ENCODE measurements around the gene LEP. TPM values are rescaled to one million over a fixed set of nuclear protein-coding genes. Genes with fewer than 3 reads are reported as not detected.
A peak's percentile ranks its signal among the peaks of the same experiment; 100 is the strongest.

LEP gene
- total and polyA plus RNA-seq, 9 of the 15 experiments (the other 6 are each of a cell fraction or from before 2014, with no cell fraction given), result not detected

- 0 out of 4 replicates have a peak, but pooled peaks of 1 of the 2 experiments have one; percentile 49 for TF ChIP-seq UBTF (IDR thresholded peaks at IDR 0.05; ENCODE audit: borderline replicate concordance in 1 of 2, low read depth in 2 of 2, low read length in 2 of 2)
- TF ChIP-seq JUNB (CRISPR knock-in tag; conservative IDR thresholded peaks at IDR 0.05), result peak; percentile 13; the same call in 1 of the 2 replicates
- TF ChIP-seq E2F3 (CRISPR knock-in tag; IDR thresholded peaks at IDR 0.05), result no peak
- no peak for TF ChIP-seq GABPB2 (CRISPR knock-in tag; conservative IDR thresholded peaks at IDR 0.05)
- no peak for TF ChIP-seq SMC3 (conservative IDR thresholded peaks at IDR 0.05; ENCODE audit: insufficient read depth, low read depth, low read length)
- TF ChIP-seq ZNF583 (CRISPR knock-in tag; IDR thresholded peaks at IDR 0.05), result peak; percentile 19; the same call in 1 of the 2 replicates
- TF ChIP-seq SNRNP70 (optimal IDR thresholded peaks at IDR 0.05; ENCODE audit: low read depth, low read length), result no peak
- TF ChIP-seq IRF9 (tag; IDR thresholded peaks at IDR 0.05), result peak; percentile 93
- TF ChIP-seq POLR3G (IDR thresholded peaks at IDR 0.05; ENCODE audit: extremely low read depth, insufficient read length, insufficient replicate concordance), result no peak
- TF ChIP-seq SMARCE1 (IDR thresholded peaks at IDR 0.05), result peak; percentile 33; the same call in 1 of the 2 replicates
- peak; percentile 86 for TF ChIP-seq NBN (IDR thresholded peaks at IDR 0.05; ENCODE audit: low read depth)
- TF ChIP-seq POLR2B (IDR thresholded peaks at IDR 0.05; ENCODE audit: low read depth, partially characterized antibody), result peak; percentile 73
- peak; percentile 78; the same call in 1 of the 2 replicates for TF ChIP-seq ZNF766 (CRISPR knock-in tag; conservative IDR thresholded peaks at IDR 0.05)
- peak; percentile 65; the same call in 1 of the 2 replicates for TF ChIP-seq DPF2 (IDR thresholded peaks at IDR 0.05)
- TF ChIP-seq E2F8 (IDR thresholded peaks at IDR 0.05; ENCODE audit: low read depth, partially characterized antibody), result peak; percentile 17
- peak; percentile 68; the same call in 1 of the 2 replicates for TF ChIP-seq TAF7 (tag; IDR thresholded peaks at IDR 0.05)
- 0 out of 2 replicates have a peak, but pooled peaks have one; percentile 28 for TF ChIP-seq MAFG (tag; conservative IDR thresholded peaks at IDR 0.05)
- TF ChIP-seq BCL6 (CRISPR knock-in tag; IDR thresholded peaks at IDR 0.05), result peak; percentile 21; the same call in 1 of the 2 replicates
- TF ChIP-seq ZSCAN32 (CRISPR knock-in tag; IDR thresholded peaks at IDR 0.05), result peak; percentile 91
- TF ChIP-seq HBP1 (CRISPR knock-in tag; IDR thresholded peaks at IDR 0.05), result peak; percentile 66
Observed at GRCh38 chr7:128266883-128267594, 26.0 kb downstream of the LEP start (continued).
